Stimulated activated CD4-positive, alpha-beta T cell treated with anti-CD3 and anti-CD28 coated beads, TNF-alpha, amount 100 ng/mL, for 4 hours (primary cell): ENCODE measurements around the gene PGLYRP4.

ENCODE experiments used
- DNase-seq, 3 experiments: peaks; one replicate each; pipeline ENCODE4 v3.0.0-alpha.2; 2020; ENCODE audit warnings: low read depth in 3 of 3

Gene PGLYRP4

DNA sequence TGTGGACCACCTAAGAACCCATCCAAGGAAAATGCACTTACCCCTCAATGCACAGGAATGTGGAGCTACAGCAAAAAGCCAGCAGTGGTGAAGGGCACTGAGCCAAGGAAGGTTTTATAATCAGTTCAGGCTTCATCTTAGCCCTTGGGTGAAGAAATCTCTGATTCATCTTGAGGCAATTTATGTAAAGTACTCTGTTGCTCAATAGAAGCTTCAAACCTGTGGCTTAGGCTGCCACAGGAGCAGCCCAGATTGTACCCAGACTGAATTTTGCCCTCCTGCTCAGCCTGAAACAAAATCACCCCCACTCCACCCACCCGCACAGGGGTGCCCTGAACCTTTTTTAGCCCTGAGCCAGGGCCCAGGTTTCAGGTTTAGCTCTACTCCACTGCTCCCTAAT is 26.9 kb upstream of the PGLYRP4 start, which contains the start of gene S100A12:
TSS of gene S100A12 (minus strand) at position 111 of the 400 bp plus-strand sequence. CDS start 1,029 bp downstream, outside the sequence.
- DNase-seq = no peak

DNA sequence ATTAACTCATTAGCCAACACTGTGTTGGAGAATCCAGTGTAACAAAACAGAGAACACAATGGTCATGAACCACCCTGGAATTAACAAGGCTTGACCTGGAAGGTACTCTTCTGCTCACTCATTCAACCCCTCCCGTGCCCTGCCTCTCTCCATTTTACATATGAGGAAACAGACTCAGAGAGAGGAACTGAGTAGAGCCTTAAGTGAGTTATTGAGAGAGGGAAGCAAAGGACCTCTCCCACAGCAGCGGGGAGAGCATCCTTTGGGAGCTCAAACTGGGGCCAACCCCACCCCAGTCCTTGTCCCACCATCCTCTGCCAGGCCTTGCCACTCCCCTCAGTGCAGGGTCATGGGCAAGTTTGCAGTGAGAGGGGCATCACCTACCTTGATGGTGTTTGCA is 25.4 kb upstream of the PGLYRP4 start:
- no peak for DNase-seq

- no peak for DNase-seq
Measured at GRCh38 chr1:153372571-153372970, 23.9 kb upstream of the PGLYRP4 start.

DNA sequence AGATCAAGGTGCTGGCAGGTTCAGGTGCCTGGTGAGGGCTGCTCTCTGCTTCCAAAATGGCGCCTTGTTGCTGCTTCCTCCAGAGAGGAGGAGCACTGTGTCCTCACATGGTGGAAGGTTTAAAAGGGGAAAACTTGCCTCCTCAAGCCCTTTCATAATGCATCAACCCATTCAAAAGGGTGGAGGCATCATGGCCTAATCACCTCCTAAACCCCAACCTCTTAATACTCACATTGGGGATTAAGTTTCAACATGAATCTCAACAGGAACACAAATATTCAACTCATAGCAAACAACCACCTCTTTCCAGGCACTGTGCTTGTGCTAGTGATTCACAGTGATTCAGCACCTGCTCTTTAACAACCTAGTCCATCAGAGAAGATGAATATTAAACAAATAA is 22.6 kb upstream of the PGLYRP4 start:
- no peak for DNase-seq

GRCh38 chr1:153370146-153370545 is 21.5 kb upstream of the PGLYRP4 start:
- DNase-seq = no peak

DNA sequence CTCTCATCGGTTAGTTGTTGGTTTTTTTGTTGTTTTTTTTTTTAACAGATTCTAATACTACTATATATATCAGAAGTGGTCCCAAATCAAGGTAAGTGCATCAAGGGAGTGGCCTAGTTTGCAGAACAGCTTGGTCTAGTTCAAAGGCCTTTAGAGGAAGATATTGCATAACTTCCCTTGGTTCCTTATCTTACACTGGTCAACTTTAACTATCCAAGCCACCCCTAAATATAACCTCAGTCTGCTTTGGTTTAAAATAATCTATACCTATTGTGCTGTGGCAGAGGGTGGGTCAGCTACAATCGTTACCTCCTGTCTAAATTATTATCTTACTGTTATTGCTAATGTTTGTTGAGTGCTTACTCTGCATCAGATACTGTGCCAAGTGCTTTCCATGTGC is 19.9 kb upstream of the PGLYRP4 start:
- no peak for DNase-seq

GRCh38 chr1:153367090-153367489 is 18.4 kb upstream of the PGLYRP4 start:
- no peak for DNase-seq

- DNase-seq = no peak
Measured at GRCh38 chr1:153366261-153366660, 17.6 kb upstream of the PGLYRP4 start.

DNA sequence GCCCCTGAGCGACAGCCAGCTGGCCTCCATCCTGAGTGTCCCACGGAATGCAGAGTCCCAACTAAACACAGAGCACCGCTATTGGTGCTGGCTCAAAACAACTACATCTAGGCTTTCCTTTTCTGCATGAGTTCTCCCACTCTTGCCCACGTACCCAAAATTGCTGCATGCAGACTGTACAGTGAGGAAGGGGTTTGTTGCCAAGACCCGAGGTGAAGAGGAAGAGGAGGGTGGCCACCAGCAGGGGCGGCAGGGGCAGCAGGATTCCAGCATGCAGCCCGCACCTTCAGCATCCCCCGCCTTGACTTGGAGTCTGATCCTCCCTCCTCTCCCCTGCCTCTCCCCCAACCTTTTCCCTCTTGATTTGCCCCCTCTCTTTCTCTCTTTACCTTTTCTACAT is 17.1 kb upstream of the PGLYRP4 start:
- DNase-seq = no peak

DNA sequence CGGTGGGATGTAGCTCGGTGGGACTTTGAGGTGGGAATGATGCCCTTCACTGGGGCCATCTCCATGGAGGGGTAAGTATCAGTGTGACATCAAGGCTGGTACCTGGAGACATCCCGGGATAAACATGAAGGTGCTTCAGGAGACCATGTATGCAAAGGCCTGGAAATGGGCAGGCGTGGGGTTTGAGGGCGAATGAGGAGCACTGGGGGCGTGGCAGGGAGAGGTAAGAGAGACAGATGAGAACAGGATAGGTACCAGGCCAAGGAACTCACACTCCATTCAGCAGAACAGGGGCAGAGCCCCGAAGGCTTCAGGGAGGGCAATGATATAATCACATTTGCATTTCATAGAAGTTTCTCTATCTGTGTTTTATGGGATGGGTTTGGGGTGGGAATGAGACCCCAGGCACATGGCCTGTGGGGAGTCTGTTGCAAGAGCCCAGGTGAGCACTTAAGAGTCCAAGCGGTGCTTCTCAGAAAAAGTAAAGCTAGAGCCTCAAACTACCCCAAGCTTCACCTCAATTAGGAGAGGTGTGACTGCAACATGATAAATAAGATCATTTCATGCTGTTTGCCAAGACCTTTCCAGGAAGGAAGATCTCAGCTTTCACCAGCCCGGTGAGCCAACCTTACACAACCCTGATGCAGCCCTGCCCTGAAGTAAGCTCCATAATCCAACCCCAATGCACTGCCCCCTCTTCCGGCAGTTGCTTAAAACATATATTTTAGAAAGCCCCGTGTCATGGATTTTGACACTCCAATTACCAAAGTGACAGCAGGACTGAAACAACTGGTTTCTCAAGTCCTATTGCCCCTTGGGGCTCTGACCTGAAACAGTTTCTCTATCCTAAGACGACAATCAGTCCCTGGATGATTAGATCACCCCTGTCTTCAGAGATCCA is 16.4 kb upstream of the PGLYRP4 start:
- DNase-seq = no peak

DNA sequence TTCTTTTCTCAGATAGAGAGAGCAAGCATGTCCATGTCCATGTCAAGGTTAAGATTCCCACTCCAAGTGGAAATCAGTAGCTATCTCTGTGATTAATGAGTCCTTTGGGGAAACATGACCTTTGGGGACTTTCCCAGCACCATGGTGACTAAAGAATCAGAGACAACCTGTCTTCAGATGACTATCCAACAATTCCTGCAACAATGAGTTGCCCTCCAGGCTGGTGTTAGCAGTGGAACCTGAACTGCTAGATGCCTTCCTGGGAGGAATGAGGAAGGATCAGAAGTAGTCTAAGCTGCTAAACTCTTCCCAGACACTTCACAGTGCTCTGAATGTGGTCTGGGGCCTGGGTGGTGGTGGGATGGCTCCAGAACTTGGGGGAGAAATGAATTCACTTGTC is 15.5 kb upstream of the PGLYRP4 start:
- DNase-seq = no peak

GRCh38 chr1:153363641-153364040 is 15.0 kb upstream of the PGLYRP4 start:
- no peak for DNase-seq

DNA sequence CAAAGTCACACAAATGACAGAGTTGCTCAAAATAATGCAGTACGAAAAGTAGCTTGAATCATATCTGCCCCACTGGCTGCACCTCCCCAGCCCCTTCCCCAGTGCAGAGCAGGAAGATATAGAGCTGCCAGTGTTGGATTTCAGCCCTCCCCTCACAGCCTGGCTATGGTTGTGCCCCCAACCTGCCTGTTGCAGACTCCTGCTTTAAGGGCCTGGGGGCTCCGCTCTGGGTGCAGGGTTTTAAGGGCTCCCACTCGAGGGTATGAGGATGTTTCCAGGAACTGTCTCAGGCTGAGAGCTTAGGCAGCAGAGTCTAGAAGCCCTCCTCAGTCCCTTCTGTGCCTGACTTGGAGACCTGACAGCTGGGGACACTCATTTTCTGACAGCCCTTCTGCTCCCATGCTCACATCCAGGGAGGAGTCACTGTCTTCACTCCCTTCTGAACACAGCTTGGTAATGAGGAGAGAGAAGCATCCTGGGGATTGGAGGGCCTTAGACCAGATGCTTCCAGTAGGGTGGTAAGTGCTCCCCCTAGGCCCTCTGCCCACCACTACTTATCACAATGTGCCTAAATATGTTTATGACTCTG is 13.6 kb upstream of the PGLYRP4 start:
- no peak for DNase-seq

DNA sequence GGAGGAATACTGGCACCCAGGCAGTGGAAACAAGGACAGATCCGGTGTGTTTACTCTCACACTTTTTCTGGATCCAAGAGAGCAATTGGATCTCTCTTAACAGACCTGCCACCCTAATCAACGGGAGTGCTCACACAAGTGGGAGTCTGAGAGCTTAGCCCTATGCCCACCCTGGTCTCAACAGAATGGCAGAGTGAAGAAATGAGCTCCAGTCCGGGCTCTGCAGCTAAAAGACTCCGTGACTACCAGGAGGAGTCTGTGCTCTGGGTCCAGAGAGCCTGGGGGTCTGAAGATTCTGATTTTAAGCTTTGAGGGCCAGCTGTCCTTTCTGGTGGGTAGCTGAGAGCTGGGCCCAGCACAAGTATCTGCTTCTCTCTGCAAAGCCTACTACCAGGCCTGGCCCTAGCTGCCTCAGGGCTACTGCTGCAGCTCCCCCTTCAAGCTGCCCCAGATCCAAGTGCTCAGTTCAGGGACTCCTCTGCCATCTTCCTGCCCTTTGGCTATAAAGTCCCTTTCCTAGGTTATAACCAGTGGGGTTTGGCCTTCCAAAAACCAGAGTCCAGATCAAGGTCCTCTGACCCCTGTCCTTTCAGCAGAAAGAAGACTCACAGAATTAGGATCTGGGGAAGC is 13.0 kb upstream of the PGLYRP4 start:
- DNase-seq = no peak

DNA sequence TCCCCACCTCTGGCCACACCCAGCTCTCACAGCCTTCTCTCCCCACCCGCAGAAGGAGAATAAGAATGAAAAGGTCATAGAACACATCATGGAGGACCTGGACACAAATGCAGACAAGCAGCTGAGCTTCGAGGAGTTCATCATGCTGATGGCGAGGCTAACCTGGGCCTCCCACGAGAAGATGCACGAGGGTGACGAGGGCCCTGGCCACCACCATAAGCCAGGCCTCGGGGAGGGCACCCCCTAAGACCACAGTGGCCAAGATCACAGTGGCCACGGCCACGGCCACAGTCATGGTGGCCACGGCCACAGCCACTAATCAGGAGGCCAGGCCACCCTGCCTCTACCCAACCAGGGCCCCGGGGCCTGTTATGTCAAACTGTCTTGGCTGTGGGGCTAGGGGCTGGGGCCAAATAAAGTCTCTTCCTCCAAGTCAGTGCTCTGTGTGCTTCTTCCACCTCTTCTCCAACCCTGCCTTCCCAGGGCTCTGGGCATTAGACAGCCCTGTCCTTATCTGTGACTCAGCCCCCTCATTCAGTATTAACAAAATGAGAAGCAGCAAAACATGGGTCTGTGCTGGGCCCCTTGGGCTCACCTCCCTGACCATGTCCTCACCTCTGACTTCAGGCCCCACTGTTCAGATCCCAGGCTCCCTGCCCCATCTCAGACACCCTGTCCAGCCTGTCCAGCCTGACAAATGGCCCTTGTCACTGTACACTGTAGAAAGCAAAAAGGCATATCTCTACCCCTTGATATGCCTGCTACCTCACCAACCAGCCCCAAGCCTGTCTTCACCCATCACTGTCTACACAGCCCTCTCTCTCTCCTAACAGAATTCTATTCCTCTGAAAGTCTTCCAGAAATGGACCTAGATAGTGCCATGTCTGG is 12.2 kb upstream of the PGLYRP4 start:
- DNase-seq = no peak

DNA sequence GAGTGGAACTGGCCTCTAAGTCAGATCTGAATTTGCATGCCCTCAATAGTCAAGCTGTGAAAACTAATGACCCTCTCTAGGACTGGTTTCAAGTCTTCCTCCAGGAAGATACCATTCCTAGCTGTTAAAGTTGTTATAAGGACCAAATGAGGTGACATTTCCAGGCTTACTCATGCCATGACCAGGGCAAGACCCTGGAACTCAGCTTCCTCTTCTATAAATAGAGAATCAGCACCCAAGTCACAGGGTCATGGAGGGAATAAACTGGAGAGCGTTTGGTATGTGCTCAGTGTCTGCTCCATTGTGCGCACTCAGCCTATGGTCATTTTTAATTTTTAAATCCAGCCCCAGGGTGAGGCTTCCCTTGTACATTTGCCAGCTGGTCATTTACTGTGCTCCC is 11.5 kb upstream of the PGLYRP4 start:
- DNase-seq = no peak

- DNase-seq = no peak
Measured at GRCh38 chr1:153359241-153359640, 10.6 kb upstream of the PGLYRP4 start.

DNA sequence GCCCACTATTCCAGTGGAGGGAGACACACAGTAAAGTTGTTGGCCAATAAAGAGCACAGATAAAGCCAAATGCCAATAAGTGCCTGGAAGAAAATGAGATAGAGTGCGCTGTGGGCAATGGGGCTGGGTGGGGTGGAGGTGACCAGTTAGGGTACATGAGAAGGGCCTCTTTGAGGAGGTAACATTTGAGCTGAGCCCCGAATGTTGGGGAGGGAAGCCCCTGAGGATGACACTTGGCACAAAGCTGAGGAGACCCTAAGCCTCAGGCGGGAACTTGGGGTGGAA is 10.0 kb upstream of the PGLYRP4 start:
- no peak for DNase-seq

DNA sequence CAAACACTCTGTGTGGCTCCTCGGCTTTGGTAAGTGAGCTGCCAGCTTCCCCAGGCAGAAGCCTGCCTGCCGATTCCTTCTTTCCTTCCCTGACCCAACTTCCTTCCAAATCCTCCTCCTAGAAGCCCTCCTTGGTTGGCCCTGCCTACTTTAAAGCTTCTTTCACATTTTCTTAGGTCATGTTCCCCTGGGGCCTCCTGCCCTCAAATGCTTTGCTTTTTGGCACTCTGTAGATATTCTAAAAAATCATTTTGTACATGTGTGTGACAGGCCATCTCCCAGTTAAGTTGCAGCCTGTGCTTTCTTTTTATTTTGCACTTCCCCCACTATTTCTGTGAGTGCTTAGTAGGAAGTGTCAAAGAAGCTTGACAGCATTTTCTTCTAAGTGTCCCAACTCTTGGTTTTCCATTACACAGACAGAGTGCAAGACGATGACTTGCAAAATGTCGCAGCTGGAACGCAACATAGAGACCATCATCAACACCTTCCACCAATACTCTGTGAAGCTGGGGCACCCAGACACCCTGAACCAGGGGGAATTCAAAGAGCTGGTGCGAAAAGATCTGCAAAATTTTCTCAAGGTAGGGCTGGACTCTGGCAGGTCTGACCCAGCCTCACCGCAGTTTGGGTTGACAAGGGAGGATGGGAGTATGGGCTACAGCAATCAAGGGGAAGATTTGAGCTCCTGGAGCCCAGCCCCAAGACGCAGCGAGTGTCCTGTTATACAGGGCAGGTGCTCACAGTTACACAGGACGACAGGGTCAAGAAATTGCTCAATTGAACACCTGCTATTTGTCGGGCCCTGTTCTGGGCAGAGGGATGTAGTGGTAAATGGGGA is 9.4 kb upstream of the PGLYRP4 start, which contains the start of gene S100A9:
TSS of gene S100A9 (plus strand) at position 2 of the 838 bp plus-strand sequence. CDS start at position 432, 430 bp downstream.
- DNase-seq = no peak

- DNase-seq = no peak
Measured at GRCh38 chr1:153357076-153357852, 8.6 kb upstream of the PGLYRP4 start.
